GM13977 (cell line): ENCODE measurements around the gene EXOC6B.

Experiments
- DNase-seq: peaks from one replicate; pipeline ENCODE4 v3.0.0; 2012; ENCODE audit warnings: low spot score
- CTCF ChIP-seq: IDR thresholded peaks from 2 replicates; pipeline ENCODE4 v1.5.1; 2012; ENCODE audit warnings: mild to moderate bottlenecking, control low read depth; ENCODE audit not compliant: insufficient read depth; ENCODE audit errors: extremely low read depth, missing control alignments
- in situ Hi-C: fragments of 300-500 bp; cut with MboI; formaldehyde crosslinking; loops from one replicate; pipeline ENCODE4 v1.12.0; 2022; ENCODE audit warnings: low sequenced_read_pairs, low pct_unique_long_range_greater_than_20kb, mixed read lengths, inconsistent platforms; ENCODE audit not compliant: unreplicated experiment

EXOC6B gene

GRCh38 chr2:72144632-72145288 is 681.1 kb downstream of the EXOC6B start:
- TF ChIP-seq CTCF = no peak
- in situ Hi-C loops = no loop called here
- DNase-seq = peak; percentile 58

- peak; percentile 33 for DNase-seq
- in situ Hi-C loops = no loop called here
- no peak for TF ChIP-seq CTCF
These were observed 681.6 kb downstream of the EXOC6B start for GRCh38 chr2:72144274-72144631.

- DNase-seq = peak; percentile 28
- no peak for TF ChIP-seq CTCF
- in situ Hi-C loops = no loop called here
These were observed 682.2 kb downstream of the EXOC6B start for GRCh38 chr2:72143441-72144273.

- no peak for DNase-seq
- in situ Hi-C loops = no loop called here
These were observed 683.0 kb downstream of the EXOC6B start for GRCh38 chr2:72142570-72143440.

DNA sequence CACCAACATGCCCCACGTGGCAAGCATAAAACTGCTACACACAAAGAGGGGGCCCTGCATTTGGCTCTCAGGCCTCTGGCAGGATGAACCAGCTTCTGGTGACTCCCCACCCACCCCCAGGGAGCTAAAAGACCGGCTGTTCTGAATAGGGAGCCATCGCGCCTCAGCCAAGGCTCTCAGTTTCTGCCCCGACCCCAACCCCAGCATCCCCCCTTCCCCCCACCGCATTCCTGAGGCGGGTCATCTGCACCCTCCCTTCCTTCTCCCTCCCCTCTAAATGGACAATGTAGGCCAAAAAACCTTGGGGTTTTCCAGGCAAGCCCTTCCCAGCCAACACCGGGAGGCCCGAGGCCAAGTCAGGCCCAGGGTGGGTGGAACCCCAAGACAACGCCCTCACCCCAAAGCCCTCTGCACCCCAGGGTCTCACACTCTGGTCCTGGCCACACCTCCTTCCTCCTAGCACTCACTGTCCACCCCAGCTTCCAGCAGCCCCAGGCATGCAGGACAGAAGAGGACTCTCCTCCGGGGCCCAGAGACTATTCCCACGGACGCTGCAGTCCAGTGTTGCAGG is 683.9 kb downstream of the EXOC6B start:
- in situ Hi-C loops = no loop called here
- DNase-seq = no peak
- TF ChIP-seq CTCF = no peak

More at GRCh38 chr2:72142570-72143440, 683.0 kb downstream of the EXOC6B start:
- no peak for TF ChIP-seq CTCF

DNA sequence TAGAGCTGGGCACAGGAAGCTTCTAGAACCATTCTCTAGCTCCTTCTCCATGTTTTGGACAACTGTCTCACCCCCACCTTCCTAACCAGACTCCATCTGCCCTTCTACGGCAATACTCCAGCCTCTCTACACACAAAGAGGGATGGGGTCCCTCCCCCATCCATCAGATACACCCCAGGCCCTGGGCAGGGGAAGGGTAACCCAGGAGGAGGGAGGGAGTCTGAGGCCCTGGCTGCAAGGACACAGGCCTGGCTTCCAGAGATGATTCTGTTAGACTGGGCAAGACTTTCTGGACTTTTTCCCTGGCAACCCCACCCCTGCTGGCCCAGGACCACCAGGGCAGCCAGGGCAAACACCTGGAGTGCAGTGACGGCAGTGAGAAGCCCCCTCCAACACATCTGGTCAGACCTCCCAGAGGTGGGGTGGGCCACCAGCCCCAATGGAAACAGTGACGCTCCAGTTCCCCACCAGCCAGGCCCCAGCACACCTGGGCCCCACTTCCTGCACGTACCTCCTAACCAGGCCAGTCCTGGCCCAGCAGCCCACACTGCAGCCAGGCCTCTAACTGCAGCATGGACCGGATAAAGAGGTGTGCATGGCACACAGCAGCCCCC is 684.7 kb downstream of the EXOC6B start:
- in situ Hi-C loops = no loop called here
- no peak for DNase-seq
- no peak for TF ChIP-seq CTCF
